ENCODE measurements around the gene MICAL3. TPM values are rescaled to one million over a fixed set of nuclear protein-coding genes. Genes with fewer than 3 reads are reported as not detected.
A peak's percentile ranks its signal among the peaks of the same experiment; 100 is the strongest.

MICAL3 gene
- total RNA-seq, 1 donor from 2014 or later: 47.5 TPM

GRCh38 chr22:17968126-17968525, 56.2 kb downstream of the MICAL3 start:
- H3K4me3 ChIP-seq (ENCODE audit: low read depth, low read length): no peak overlapping the region
- no peak for TF ChIP-seq CTCF (conservative IDR thresholded peaks at IDR 0.05; ENCODE audit: low read depth, low read length)
- no peak for DNase-seq (ENCODE audit: low read depth)

- no peak for DNase-seq (ENCODE audit: low read depth)
- no peak for TF ChIP-seq CTCF (conservative IDR thresholded peaks at IDR 0.05; ENCODE audit: low read depth, low read length)
- no peak overlapping the region for H3K4me3 ChIP-seq (ENCODE audit: low read depth, low read length)
These were observed 58.0 kb downstream of the MICAL3 start for GRCh38 chr22:17966403-17966717.

GRCh38 chr22:17965538-17966402, 58.6 kb downstream of the MICAL3 start:
- DNase-seq (ENCODE audit: low read depth): no peak
- H3K4me3 ChIP-seq (ENCODE audit: low read depth, low read length): no peak overlapping the region
- TF ChIP-seq CTCF (conservative IDR thresholded peaks at IDR 0.05; ENCODE audit: low read depth, low read length): no peak

- H3K4me3 ChIP-seq (ENCODE audit: low read depth, low read length): peak overlapping the region; percentile 12
- no peak for TF ChIP-seq CTCF (conservative IDR thresholded peaks at IDR 0.05; ENCODE audit: low read depth, low read length)
- no peak for DNase-seq (ENCODE audit: low read depth)
These were observed 59.7 kb downstream of the MICAL3 start for GRCh38 chr22:17964643-17965042.

GRCh38 chr22:17964156-17964555, 60.2 kb downstream of the MICAL3 start:
- DNase-seq (ENCODE audit: low read depth): no peak
- no peak overlapping the region for H3K4me3 ChIP-seq (ENCODE audit: low read depth, low read length)
- no peak for TF ChIP-seq CTCF (conservative IDR thresholded peaks at IDR 0.05; ENCODE audit: low read depth, low read length)

- H3K4me3 ChIP-seq (ENCODE audit: low read depth, low read length): no peak overlapping the region
- DNase-seq (ENCODE audit: low read depth): no peak
- no peak for TF ChIP-seq CTCF (conservative IDR thresholded peaks at IDR 0.05; ENCODE audit: low read depth, low read length)
These were observed 61.3 kb downstream of the MICAL3 start for GRCh38 chr22:17963015-17963414.

GRCh38 chr22:17962168-17962567, 62.2 kb downstream of the MICAL3 start:
- no peak overlapping the region for H3K4me3 ChIP-seq (ENCODE audit: low read depth, low read length)
- TF ChIP-seq CTCF (conservative IDR thresholded peaks at IDR 0.05; ENCODE audit: low read depth, low read length): no peak
- DNase-seq (ENCODE audit: low read depth): no peak
